GM12878 (cell line): ENCODE data around the gene SLC6A11. TPM values are rescaled to one million over a fixed set of nuclear protein-coding genes. Genes with fewer than 3 reads are reported as not detected.

Experiments
- ATAC-seq: fragments of 200-7000 bp; cut with Tn5 transposase; 3 replicates; pipeline ENCODE4 v1.9.1; 2020; ENCODE audit warnings: mild to moderate bottlenecking, moderate library complexity
- BruUV-seq: library from RNA; stranded (reverse); fragments of 400-500 nt; replicated peaks from 2 replicates; lab custom pipeline; 2021; lab: Mats Ljungman, UMichigan
- CTCF ChIA-PET: fragments of 300-600 bp; sonication (Branson Sonifier 250); formaldehyde crosslinking; extraction: SDS; loops from one replicate; lab custom pipeline; 2021; ENCODE audit warnings: inconsistent platforms; lab: Yijun Ruan, JAX
- POLR2A ChIA-PET: fragments of 350-600 bp; formaldehyde crosslinking; extraction: SDS; loops from one replicate; lab custom pipeline; 2021; ENCODE audit warnings: inconsistent platforms; lab: Charles Lee
- RAD21 ChIA-PET: fragments of 300-600 bp; sonication (Branson Sonifier 250); formaldehyde crosslinking; loops from one replicate; lab custom pipeline; 2023; ENCODE audit warnings: antibody characterized with exemption; ENCODE audit not compliant: unreplicated experiment; lab: Charles Lee
- SMC1A ChIA-PET: fragments of 300-600 bp; sonication (Branson Sonifier 250); formaldehyde crosslinking; loops from one replicate; lab custom pipeline; 2023; ENCODE audit not compliant: unreplicated experiment, uncharacterized antibody; lab: Charles Lee
- DNase-seq: peaks from one replicate; pipeline ENCODE4 v3.0.0-alpha.2; 2011; ENCODE audit warnings: low read depth, low spot score
- FAIRE-seq: peaks from 3 replicates; lab custom pipeline; 2011; peaks lifted over from hg19 to GRCh38; lab: Jason Lieb, UNC
- H2AFZ ChIP-seq: 2 replicates; pipeline ENCODE4 v1.6.0; 2011; ENCODE audit warnings: low read depth, low read length, control low read depth; ENCODE audit not compliant: control insufficient read depth
- H3K27ac ChIP-seq: 2 replicates; pipeline ENCODE4 v1.5.1; 2011; ENCODE audit warnings: control low read depth; ENCODE audit not compliant: control insufficient read depth, insufficient read depth
- H3K27me3 ChIP-seq, 2 experiments: replicated peaks in 1 of 2; 2 replicates each; pipeline versions ENCODE4 v1.6.0 to v1.6.1; 2011; ENCODE audit warnings: low read length in 1 of 2; ENCODE audit not compliant: control insufficient read depth in 2 of 2, insufficient read depth in 2 of 2
- H3K36me3 ChIP-seq, 2 experiments: 2 replicates each; pipeline ENCODE4 v1.5.1; 2011; ENCODE audit warnings: low read length in 1 of 2; ENCODE audit not compliant: control insufficient read depth in 2 of 2, insufficient read depth in 2 of 2
- H3K4me1 ChIP-seq: 2 replicates; pipeline ENCODE4 v1.6.1; 2011; ENCODE audit warnings: mild to moderate bottlenecking, low read length, moderate library complexity, mixed read lengths; ENCODE audit not compliant: control insufficient read depth, insufficient read depth
- H3K4me2 ChIP-seq: 2 replicates; pipeline ENCODE4 v1.6.0; 2011; ENCODE audit warnings: control low read depth; ENCODE audit not compliant: control insufficient read depth, insufficient read depth
- H3K4me3 ChIP-seq: fragments of 200-600 bp; sonication (generic); 2 replicates; pipeline ENCODE4 v1.5.1; 2016
- H3K79me2 ChIP-seq: 2 replicates; pipeline ENCODE4 v1.6.0; 2011; ENCODE audit warnings: low read length; ENCODE audit not compliant: control insufficient read depth, insufficient read depth
- H3K9ac ChIP-seq: 2 replicates; pipeline ENCODE4 v1.8.0; 2011; ENCODE audit warnings: low read length, control low read depth, mixed read lengths; ENCODE audit not compliant: control insufficient read depth, insufficient read depth
- H3K9me3 ChIP-seq: replicated peaks from 3 replicates; pipeline ENCODE4 v1.5.1; 2011; ENCODE audit warnings: mild to moderate bottlenecking, low read length; ENCODE audit not compliant: control insufficient read depth, insufficient read depth
- H4K20me1 ChIP-seq: 2 replicates; pipeline ENCODE4 v1.6.0; 2011; ENCODE audit not compliant: control insufficient read depth, insufficient read depth
- CBX3 ChIP-seq: fragments of 200-600 bp; sonication (generic); IDR thresholded peaks from 2 replicates; pipeline ENCODE4 v1.6.1; 2016; ENCODE audit warnings: low read depth, borderline replicate concordance
- EP300 ChIP-seq, 2 experiments: fragments of 150-350 bp in 1 of 2; IDR thresholded peaks; 2 replicates each; pipeline ENCODE4 v1.6.1; 2011 to 2012; ENCODE audit warnings: low read depth in 2 of 2, low read length in 2 of 2, borderline replicate concordance in 1 of 2, improper control_type of control experiment in 1 of 2, inconsistent platforms in 1 of 2; ENCODE audit not compliant: control insufficient read depth in 1 of 2
- EZH2 ChIP-seq: IDR thresholded peaks from 2 replicates; pipeline ENCODE4 v1.6.1; 2012; ENCODE audit warnings: low read depth, mild to moderate bottlenecking, control low read depth, inconsistent platforms, low read length, borderline replicate concordance; ENCODE audit not compliant: control insufficient read depth
- GATAD2B ChIP-seq: fragments of 450-650 bp; conservative IDR thresholded peaks from 2 replicates; pipeline ENCODE4 v1.6.1; 2017; ENCODE audit warnings: low read depth, mild to moderate bottlenecking, moderate library complexity
- KDM1A ChIP-seq: fragments of 200-600 bp; sonication (generic); IDR thresholded peaks from 2 replicates; pipeline ENCODE4 v1.6.1; 2016; ENCODE audit warnings: borderline replicate concordance
- MLLT1 ChIP-seq: fragments of 450-650 bp; IDR thresholded peaks from 2 replicates; pipeline ENCODE4 v1.6.1; 2016; ENCODE audit warnings: mild to moderate bottlenecking
- NFIC ChIP-seq: IDR thresholded peaks from 2 replicates; pipeline ENCODE4 v1.6.1; 2012; ENCODE audit warnings: low read depth, mild to moderate bottlenecking, inconsistent platforms, low read length, moderate library complexity
- PBX3 ChIP-seq: IDR thresholded peaks from 2 replicates; pipeline ENCODE4 v1.6.1; 2011; ENCODE audit warnings: mild to moderate bottlenecking, low read depth, low read length, moderate library complexity; ENCODE audit not compliant: insufficient replicate concordance
- POLR2AphosphoS5 ChIP-seq: IDR thresholded peaks from 2 replicates; pipeline ENCODE4 v1.6.1; 2011; ENCODE audit warnings: mild to moderate bottlenecking, low read length, inconsistent platforms
- SMARCA5 ChIP-seq: fragments of 450-650 bp; IDR thresholded peaks from 2 replicates; pipeline ENCODE4 v1.6.1; 2017; ENCODE audit warnings: mild to moderate bottlenecking
- WGBS: methylation state at CpG from one replicate; pipeline ENCODE4 v1.1.6; 2016; ENCODE audit warnings: low lambda C conversion rate; ENCODE audit not compliant: insufficient replicate concordance, insufficient coverage; ENCODE audit errors: missing lambda C conversion rate; 5-methylcytosine and 5-hydroxymethylcytosine counted together
- in situ Hi-C: fragments of 300-500 bp; cut with MboI; formaldehyde crosslinking; loops from 9 replicates; pipeline ENCODE4 v1.14.3; 2018; ENCODE audit warnings: mixed read lengths
- intact Hi-C: fragments of 100-400 bp; cut with micrococcal nuclease; formaldehyde crosslinking; loops from one replicate; pipeline ENCODE4 v1.14.2; 2022; ENCODE audit not compliant: unreplicated experiment
- polyA plus RNA-seq, 11 experiments: library from polyadenylated mRNA; depleted of rRNA in 4 of 11; unstranded in 6 of 11; stranded (reverse) in 5 of 11; fragments of >200 nt; fragmentation: Nextera tagmentation in 4 of 11; fragmentation: Illumina TruSeq in 1 of 11; extraction: Ambion mirVana in 4 of 11; extraction: Trizol in 1 of 11; gene quantifications; 1 replicate in 1 of 11; 2 replicates in 10 of 11; pipeline versions ENCODE4 v1.2.1 to v1.2.3, GENCODE V29; 2011 to 2016; ENCODE audit warnings: inconsistent platforms in 2 of 11, missing spikeins in 2 of 11, low read depth in 1 of 11
- total RNA-seq, 4 experiments: library from RNA; depleted of rRNA in 3 of 4; stranded (reverse); fragments of >200 nt in 3 of 4; fragmentation: Illumina TruSeq in 1 of 4; extraction: Trizol in 1 of 4; gene quantifications; 2 replicates each; pipeline versions ENCODE4 v1.2.1 to v1.2.3, GENCODE V29; 2013 to 2021
- TF ChIP-seq, protein P1 (sequence below): IDR thresholded peaks from 2 replicates; pipeline ENCODE4 v1.6.1; 2012; ENCODE audit warnings: low read length, inconsistent platforms

The SLC6A11 gene
- total and polyA plus RNA-seq, 10 of the 15 experiments (the other 5 are each of a cell fraction or from before 2014, with no cell fraction given) = not detected

DNA sequence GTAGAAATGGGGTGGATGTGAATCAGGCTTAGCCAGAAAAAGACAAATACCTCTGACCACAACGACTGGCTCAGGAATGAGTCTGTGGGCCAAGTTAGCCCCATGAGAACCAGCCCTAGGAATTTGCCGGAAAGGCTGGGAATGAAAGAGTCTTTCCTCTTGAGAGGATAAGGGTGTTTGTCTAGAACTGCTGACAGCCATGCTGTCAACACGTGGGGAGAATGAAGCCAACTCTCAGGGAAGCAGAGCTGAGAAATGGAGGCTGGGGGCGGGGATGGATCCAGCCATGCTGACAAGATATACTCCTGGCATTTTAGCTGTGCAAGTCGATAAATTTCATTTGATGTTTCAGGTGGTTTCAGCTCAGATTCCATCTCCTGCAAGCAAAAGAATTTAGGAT lies 165.9 kb downstream of the SLC6A11 start:
- no peak for FAIRE-seq
- H3K4me3 ChIP-seq = no peak overlapping the region
- WGBS = 20% methylated on average over 5 of the region's 5 CpGs
- H3K36me3 ChIP-seq = no peaks in the 10 kb centered on the region
- no peak overlapping the region for H3K9ac ChIP-seq
- H2AFZ ChIP-seq = no peak overlapping the region
- no peaks in the 10 kb centered on the region for H4K20me1 ChIP-seq
- no peaks in the 10 kb centered on the region for H3K79me2 ChIP-seq
- no peak for TF ChIP-seq POLR2AphosphoS5
- no peak for TF ChIP-seq CBX3
- no peak for TF ChIP-seq MLLT1
- TF ChIP-seq EZH2 = no peak
- TF ChIP-seq, protein P1, sequence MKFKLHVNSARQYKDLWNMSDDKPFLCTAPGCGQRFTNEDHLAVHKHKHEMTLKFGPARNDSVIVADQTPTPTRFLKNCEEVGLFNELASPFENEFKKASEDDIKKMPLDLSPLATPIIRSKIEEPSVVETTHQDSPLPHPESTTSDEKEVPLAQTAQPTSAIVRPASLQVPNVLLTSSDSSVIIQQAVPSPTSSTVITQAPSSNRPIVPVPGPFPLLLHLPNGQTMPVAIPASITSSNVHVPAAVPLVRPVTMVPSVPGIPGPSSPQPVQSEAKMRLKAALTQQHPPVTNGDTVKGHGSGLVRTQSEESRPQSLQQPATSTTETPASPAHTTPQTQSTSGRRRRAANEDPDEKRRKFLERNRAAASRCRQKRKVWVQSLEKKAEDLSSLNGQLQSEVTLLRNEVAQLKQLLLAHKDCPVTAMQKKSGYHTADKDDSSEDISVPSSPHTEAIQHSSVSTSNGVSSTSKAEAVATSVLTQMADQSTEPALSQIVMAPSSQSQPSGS = no peak
- TF ChIP-seq EP300 (IDR thresholded peaks at IDR 0.05; ENCODE audit: borderline replicate concordance in 1 of 2, control insufficient read depth in 1 of 2, low read depth in 2 of 2, low read length in 2 of 2) = no peak
- TF ChIP-seq PBX3 = no peak
- no peak for TF ChIP-seq GATAD2B
- TF ChIP-seq KDM1A = no peak
- TF ChIP-seq NFIC = no peak
- no peak for TF ChIP-seq SMARCA5
- TF ChIP-seq, all 136 proteins: peak for 0
- Histone ChIP-seq H3K4me1 (no peaks in the 10 kb centered on the region), H3K27ac (no peak overlapping the region), H3K27me3 (no peaks in the 10 kb centered on the region), H3K4me2 (no peak overlapping the region), H3K9me3 (no peaks in the 10 kb centered on the region)
- no TSS peak for BruUV-seq
- DNase-seq (no peak), ATAC-seq (no peak)
- ChIA-PET POLR2A (no interaction called here), SMC1A (no interaction called here), RAD21 (no interaction called here), CTCF (interaction anchor here (1.1 to 2.5 kb wide), 3 partner anchors 35 to 224 kb away, joined by 3 to 16 read pairs (median 5); no protein-coding TSS in a partner anchor)
- intact Hi-C loops = no loop called here
- in situ Hi-C loops = no loop called here
